HG02571 (cell line): ENCODE measurements around the gene PRXL2B.
"Not testable (repeated sequence)": the region's sequence is repeated elsewhere in the genome, so short reads cannot be mapped to it uniquely, and the experiment has no call there.

Source experiments
- ATAC-seq: cut with Tn5 transposase; IDR thresholded peaks from one replicate; pipeline ENCODE4 v1.9.1; 2021; ENCODE audit warnings: mild to moderate bottlenecking, moderate library complexity; ENCODE audit not compliant: unreplicated experiment

Gene PRXL2B, protein sequence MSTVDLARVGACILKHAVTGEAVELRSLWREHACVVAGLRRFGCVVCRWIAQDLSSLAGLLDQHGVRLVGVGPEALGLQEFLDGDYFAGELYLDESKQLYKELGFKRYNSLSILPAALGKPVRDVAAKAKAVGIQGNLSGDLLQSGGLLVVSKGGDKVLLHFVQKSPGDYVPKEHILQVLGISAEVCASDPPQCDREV

DNA sequence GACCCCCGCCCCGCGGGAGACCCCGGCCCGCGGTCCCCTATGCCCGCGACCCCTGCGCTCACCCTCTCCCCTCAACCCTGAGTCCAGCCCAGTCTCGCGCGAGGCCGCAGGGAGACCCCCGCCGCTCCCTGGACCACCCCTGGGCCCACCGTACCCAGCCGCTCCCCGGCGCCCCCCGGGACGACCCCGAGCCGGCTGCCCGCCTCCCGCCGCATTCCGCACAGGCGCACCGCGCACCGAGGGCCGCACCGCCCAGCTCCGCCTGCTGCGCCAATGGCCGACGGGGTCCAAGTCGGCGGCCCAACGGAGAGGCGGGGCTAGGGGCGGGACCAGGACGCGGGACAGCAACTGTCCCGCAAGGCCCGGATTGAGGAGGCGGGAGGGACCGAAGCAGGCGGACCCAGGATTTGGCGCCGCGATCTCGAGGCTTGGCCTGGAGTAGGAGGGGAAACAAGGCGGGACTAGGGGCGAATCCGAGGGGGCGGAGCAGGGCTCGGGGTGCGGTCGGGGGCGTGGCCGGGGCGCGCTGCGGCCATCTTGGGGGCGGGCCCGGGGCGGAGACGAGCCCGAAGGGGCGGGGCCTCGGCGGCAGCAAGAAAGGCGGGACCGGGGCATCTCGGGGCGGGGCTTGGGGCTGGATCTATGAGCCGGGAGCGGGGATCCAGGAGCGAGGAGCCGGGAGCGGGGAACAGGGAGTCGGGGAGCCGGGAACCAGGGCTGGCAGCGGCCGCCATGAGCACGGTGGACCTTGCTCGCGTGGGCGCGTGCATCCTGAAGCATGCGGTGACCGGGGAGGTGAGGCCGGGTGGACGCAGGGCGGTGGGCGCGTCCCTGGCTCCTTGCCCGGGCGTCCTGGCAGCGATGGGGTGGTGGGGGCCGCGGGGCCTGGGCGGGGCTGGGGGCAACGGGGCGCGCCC, at the start of gene PRXL2B:
Gene PRXL2B, plus strand, starts transcription at position 624 of the 917 bp plus-strand sequence. Its CDS starts 109 bp downstream, at position 733.
- ATAC-seq, result peak; percentile 64

DNA sequence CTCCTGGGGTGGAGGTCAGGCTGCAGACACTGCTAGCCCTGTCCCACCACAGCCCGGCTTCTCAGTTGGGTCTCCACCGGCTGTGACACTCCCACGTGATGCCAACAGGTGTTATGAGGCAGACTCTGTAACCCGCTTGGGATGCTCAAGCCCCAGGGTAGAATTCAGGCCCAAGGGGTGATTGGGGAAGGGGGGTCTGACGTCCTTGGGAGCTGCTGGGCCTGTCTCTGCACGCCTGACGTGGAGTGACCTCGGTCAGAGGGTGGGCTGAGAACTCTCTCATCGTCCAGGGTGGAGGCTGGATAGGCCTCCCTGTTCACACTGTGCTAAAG, 48.8 kb upstream of the PRXL2B start:
- no peak for ATAC-seq

DNA sequence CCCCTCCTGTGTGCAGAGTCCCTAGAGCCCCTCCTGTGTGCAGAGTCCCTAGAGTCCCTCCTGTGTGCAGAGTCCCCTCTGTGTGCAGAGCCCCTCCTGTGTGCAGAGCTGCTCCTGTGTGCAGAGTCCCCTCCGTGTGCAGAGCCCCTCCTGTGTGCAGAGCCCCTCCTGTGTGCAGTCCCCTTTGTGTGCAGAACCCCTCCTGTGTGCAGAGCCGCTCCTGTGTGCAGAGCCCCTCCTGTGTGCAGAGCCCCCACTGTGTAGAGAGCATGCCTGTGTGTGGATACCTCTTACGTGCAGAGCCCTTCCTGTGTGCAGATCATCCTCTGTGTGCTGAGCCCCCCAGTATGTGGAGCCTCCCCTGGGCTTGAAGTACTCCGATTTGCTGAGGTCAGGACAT, 48.2 kb upstream of the PRXL2B start:
- no peak for ATAC-seq

DNA sequence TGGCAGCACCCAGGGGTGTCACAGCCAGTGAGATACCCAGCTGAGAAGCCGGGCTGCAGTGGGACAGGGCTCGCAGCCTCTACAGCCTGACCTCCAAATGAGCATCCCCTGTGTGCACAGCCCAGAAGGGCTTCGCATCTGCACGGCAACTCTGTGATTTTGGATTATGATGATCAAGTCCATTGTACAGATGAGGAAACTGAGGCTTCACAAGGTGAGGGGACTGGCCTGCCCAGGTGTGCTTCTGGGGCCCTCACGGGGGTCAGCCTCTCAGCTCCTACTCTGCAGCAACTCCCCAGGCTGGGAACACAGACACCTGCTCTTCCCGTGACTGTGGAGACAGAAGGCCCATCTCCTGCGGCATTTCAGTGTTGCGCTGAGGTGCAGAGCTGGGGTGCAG, 47.7 kb upstream of the PRXL2B start:
- ATAC-seq, result no peak

DNA sequence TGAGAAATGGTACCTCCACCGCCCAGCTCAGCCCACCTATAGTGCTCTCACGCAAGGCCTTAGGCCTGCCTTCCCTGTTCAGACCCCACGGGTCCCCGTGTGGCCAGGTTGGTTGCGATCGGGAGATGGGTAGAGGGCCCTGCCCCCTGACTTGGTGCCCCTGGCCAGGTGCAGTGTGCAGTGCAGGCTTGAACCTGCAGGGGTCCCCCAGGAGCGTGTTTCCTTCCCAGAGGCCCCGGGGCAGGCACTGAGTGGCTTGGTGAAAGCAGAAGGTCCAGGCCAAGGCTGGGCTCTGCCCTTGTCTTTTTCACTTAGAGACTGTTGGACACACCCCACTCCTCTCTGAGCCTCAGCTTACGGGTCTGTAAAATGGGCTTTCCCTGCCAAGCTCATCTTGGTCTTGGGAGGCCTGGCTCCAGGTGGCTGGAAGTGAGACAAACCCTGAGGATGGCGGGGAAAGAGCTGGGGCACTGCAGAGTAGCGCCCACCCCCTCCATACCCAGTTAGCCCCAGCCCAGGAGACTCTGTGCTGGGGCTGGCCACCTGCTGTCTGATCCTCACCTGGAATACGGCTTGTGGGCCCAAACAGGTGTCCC, 47.2 kb upstream of the PRXL2B start:
- no peak for ATAC-seq

DNA sequence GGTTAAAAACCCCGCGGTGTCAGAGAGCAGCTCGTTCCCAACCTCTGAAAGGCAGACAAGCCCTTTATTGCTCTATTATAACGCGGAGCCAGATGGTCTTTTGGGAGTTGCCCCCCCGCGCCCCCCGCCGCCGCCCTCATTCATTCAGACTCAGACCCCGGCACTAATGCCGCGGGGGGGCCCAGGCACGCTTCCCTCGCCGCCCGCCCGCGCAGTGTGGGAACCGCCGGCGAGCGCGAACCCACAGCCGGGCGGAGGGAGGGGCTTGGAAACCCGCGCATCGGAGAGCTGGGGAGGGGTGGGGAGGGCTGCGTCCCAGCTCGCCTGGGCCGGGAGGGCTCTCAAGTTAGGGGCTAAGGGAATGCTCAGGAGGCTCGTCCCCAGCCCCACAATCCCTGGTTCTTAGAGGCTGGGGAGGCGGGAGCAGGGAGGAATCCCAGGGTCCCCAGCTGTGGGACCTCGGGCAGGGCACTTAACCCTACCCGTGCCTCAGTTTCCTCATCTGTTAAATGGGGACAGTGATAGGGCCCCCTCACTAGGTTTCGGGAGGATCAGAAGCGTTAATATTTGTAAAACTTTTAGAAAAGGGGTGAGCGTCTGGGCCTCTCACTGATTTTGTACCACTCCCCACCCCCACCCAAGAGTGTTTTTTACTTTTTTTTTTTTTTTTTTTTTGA, 45.6 kb upstream of the PRXL2B start:
- ATAC-seq, result no peak

DNA sequence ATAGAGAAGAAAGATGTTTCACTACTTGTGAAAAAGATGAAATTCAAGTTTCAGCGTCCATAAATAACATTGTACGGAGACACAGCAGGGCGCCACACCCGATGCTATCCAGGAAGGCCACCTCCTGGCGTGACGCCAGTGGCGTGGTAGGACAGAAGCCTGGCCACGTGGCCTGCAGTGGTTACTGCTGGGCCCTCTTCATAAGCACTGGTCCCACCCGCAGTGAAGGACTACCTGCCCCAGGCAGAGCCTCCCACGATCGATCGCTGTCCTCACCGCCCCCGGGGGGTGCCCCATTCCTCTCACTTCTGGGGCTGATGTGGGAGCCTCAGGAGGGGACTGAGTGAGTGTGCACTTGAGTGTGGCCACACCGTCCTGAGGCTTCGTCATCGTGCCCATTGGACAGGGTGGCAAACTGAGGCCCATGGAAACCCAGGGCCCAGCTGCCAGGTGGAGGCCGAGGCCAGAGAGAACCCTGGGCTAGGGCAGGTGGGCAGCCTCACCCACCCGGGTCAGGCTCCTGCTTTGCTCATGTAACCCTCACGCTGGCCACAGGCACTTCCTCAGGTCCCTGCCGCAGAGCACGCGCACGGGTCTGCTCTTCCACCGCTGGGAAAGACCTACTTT, 44.8 kb upstream of the PRXL2B start:
- ATAC-seq, result no peak

DNA sequence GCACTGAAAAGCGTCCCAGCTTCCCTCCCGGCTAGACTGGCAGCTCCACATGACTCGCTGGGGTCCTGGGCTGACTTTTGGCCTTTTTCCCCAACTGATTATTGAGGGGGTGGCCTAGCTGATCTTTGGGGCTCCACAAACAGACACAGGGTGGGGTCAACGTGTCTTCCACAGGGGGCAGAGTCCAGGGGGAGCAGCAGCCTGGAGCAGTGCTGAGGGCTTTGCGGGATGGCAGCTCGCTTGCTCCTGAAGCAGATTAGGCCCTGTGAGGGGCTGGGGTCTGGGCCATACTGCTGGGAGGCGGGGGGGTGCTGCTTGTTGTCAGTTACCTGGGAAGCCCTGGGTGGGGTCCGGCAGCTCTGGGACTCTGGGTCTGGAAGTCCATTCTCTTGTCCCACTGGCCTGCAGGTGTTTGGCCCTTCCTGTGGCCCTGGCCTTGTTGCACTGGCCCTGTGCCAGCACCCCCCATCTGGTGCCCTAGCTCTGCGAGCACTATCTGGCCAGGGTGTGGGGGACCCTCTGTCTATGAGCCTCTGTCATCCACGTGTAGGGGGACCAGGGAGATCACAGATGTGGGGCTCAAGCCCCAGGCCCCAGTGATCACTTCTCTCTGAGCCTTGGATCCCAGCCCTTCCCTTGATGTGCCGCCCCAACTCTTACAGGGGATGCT, 44.2 kb upstream of the PRXL2B start:
- no peak for ATAC-seq

DNA sequence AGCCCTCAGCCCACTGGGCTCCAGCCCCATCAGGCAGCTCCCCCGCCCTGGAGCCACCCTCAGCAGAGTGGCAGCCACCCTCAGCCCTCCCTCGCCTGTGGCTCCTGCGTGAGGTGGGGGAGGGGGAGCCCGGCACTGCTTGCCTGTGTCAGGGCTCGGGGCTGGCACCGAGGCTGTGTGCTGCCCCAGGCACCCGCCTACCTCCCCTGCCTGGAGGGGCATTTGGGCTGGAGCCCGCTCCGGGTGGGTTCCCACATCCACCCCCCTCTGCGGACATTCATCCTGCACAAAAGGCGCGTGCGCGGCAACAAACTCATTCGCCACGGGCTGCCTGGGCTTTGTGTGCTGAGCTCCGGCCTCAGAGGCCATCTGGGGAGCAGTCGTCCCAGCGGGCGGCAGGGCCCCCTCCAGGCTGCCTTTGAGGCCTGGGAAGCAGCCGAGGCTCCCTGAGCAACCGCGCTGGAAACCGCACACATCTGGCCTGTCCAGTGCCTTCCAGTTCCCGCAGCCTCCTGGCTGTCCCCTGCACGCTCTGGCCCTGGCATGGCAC, 43.0 kb upstream of the PRXL2B start:
- ATAC-seq, result no peak

DNA sequence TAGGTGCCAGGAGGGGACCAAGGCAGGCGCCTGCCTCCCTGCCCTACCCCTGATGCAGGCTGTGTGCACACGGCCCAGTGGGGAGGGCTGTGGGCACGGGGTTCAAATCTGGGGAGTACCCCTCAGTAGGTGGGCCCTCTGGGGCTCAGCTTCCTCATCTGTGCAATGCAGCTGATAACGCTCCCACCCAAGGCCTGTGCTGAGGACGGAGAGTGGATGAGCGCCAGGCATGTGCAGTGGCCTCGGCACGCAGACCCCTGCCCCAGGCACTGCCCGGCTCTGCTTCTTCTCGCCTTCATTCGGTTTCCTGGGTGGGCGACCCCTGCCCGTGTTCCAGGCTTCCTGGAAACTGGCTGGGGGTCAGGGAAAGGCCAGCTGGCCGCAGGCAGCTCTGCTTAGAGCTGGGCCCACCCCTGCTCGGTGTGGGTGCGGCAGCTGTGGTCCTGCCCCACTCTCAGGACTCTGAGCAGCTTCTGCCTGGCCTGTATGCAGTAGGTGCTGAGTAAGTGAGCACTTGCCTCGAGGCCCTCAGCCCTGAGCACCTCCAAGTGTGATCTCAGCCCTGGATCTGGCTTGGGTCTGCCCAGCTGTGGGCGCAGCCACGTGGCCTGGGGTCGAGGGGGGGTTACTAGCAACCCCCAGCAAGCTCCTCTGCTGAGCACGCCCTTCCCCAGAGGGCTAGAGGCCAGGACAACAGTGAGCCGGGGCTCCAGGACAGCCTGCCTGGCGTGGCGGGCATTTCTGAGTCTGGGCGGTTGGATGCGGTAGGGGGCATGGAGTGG, 42.3 kb upstream of the PRXL2B start:
- ATAC-seq, result no peak

DNA sequence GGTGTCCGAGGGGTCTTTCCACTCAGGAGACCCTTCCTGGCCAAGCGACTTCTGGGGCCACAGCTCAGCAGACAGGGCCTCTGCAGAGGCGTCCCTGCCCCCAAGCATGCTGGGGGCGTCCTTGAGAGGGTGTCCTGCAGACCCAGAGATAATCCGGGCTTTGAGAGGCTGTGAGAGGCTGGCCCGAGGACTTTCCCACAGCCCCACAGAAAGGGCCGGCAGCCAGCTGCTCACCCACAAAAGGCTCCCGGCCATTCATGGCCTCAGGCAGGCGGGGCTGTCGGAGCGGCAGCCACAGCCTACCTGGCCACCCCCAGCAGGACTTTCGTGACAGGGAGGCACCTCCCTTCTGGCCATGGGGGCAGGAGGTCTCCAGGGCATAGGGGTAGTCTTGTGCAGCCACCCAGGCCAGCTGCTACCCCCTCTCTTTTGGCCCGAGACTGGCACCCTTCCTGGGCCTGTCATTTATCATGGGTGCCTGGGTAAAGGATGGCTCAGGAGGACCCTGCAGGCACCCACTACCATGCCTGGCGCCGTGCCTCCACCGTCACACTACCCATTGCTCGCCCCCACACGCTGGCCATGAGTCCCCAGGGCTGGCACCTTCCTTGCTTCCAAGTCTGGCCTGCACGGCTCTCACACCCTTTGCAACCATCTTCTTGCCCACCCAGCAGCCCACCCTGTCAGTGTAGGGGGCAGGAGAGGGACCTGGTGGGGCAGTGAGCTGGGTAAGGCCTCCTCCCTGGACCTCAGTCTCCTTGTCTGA, 41.5 kb upstream of the PRXL2B start:
- no peak for ATAC-seq

DNA sequence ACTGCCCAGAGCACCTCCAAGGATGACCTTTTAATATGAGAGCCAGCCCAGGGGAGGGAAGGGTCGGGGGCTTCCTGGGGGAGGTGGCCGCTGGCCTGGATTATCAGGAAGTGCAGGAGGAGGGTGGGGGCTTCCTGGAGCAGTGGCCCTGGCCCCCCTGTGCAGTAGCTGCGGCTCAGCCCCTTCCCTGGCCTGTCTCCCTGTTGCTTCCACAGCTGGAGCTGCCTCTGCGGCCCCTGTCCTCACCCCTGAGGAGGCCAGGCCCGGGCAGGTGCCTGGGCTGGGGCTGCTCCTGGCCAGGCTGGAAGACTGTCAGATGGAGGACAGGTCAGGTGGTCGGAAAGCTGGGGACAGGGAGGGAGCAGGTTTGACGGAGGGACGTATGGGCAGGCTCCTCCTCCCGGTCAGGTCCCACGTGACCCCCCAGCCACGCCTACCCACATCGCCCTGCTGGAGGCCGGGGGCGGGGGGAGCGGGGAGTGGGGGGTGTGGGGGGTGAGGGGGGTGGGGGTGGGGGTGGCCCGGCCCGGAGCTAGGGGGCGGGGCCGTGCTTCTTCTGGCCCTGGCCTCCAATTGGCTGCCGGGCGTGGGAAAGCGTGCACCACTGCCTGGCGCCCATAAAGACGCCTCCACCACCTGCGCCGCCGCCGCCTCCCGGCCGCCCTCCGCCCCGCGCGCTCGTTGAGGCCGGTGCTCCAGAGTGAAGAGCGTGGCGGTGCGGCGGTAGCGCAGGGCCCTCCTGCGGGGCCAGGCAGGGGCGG, 40.6 kb upstream of the PRXL2B start:
- peak; percentile 34 for ATAC-seq

DNA sequence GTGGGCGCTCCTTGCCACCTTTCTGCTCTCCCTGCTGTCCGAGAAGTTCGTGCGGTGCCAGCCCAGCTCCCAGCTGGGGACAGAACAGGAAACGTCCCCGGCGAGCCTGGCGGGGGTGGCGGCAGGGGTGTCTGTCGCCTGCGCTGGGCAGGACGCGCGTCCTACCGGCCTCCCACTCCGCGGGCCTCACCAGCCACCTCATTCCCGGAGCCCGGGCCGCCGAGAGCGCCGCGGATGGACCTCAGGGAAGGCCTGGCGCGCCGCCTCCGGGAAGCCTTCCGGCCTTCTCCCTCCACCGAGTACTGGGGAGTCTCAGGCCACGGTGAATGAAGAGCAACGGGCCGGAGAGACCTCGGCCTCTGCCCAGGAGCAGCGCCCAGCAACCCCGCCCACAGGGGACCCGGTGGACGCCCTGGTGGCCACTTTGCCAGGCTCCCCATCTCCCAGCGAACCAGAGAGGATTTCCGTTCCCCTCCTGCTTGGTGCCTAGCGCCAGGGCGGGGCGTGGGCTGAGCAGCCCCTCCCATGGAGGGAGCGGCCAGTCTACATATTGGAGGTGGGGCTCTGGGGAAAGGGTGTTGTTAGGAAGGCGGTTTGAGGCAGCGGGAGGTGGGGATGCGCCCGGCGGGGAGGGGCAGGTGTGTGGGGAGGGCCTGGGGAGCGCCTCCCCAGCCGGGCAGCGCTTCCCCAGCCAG, 39.9 kb upstream of the PRXL2B start:
- peak; percentile 20 for ATAC-seq

DNA sequence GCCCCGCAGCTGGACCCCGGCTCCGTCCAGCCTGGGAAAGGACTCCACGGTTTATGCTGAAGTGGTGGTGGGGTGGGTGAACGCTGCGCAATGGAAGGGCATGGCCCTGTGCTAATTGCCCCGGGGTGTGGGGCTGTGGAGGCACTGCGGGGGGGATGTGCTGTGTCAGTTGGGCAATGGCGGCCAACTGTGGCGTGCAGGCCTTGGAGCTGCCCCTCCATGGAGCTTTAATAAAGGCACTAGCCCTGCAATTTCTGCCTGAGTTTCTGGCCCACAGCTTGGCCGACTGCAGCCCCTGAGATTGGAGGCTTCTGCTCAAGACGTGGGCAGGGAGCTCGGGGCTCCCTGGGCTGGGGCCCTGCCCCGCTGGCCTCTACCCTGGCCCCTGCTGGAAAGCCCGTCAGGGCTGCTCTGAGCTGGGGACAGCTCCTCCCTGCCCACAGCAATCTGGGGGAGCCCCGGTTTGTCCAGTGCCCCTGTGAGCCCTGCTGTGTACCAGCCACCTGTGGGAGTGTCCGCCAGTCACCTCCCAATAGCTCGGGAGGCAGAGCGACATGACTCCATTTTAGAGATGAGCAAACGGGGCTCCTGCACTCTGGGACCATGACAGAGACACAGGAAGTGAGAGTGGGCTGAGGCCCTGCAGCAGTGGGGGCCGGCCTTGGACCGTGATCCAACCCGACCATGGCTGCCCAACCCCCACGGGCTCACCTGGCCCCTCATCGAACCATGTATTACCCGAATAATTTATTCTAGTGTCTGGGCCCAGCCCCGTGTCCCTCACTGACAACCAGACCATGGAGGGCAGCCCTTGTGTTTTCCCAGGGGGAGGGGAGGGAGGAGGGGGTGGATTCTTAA, 39.1 kb upstream of the PRXL2B start:
- no peak for ATAC-seq

DNA sequence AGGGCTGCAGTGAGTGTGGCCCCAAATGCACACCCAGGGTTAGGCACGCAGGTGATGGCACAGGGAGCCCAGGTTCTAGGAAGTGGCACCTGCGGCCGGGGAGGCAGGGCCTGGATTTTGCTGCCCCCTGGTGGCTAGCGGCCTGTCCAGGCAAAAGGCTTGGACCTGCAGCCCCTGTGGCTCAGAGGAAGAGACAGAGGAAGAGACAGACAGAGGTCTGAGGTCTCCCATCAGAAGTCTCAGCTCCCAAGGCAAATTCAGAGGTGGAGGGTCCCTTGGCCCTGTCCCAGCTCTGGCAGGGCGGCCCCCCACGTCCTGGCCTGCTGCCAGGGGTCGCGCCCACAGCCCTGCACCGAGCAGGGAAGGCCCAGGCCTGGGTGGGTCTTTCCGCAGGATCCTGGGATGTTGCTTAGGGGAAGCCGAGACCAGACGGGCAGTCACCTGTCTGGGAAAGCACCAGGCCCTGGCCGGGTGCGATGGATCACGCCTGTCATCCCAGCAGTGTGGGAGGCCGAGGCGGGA, 38.4 kb upstream of the PRXL2B start:
- peak; percentile 22 for ATAC-seq

DNA sequence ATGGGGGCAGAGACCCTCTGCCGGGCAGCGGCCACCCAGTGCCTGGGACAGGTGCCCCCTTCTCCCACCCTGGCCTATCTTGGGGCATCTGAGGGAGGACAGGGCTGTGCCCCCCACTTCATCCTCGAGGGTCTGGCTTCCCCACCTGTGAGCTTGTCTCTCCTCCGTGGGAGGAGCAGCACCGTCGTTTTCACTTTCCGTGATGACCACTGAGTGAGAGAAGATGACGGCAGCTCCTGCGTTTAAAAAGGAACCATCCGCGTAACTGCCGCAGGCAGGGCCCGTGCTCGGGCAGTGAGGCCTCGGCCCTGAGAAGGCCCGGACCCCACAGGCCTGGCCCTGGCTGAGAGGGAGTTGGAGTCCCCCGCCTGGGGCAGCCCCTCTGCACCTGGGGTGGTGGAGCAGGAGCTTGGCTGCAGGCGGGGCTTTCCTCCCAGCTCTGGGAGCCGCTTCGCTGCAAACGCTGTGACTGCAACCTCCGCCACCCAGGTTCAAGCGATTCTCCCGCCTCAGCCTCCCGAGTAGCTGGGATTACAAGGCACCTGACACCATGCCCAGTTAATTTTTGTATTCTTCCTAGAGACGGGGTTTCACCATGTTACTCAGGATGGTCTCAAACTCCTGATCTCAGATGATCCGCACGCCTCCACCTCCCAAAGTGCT, 37.1 kb upstream of the PRXL2B start:
- ATAC-seq, result not testable (repeated sequence)
